Osteocyte (in vitro differentiated cells): Measurements from ENCODE around the gene STX18. TPM values are rescaled to one million over a fixed set of nuclear protein-coding genes. Genes with fewer than 3 reads are reported as not detected.

Experiments used
- DNase-seq: peaks from one replicate; pipeline ENCODE4 v3.0.0; 2021; ENCODE audit warnings: mixed read lengths; ENCODE audit not compliant: unreplicated experiment; ENCODE audit errors: extremely low spot score
- H3K27ac Mint-ChIP-seq: one replicate; pipeline ENCODE4 v1.8.0; 2021; ENCODE audit warnings: mild to moderate bottlenecking, mixed read lengths; ENCODE audit not compliant: unreplicated experiment
- H3K27me3 Mint-ChIP-seq: one replicate; pipeline ENCODE4 v1.8.0; 2021; ENCODE audit warnings: mixed read lengths; ENCODE audit not compliant: unreplicated experiment
- H3K36me3 Mint-ChIP-seq: one replicate; pipeline ENCODE4 v1.8.0; 2021; ENCODE audit warnings: mixed read lengths; ENCODE audit not compliant: unreplicated experiment
- H3K4me1 Mint-ChIP-seq: one replicate; pipeline ENCODE4 v1.8.0; 2021; ENCODE audit warnings: mixed read lengths; ENCODE audit not compliant: unreplicated experiment
- H3K4me3 Mint-ChIP-seq: one replicate; pipeline ENCODE4 v1.8.0; 2021; ENCODE audit warnings: mild to moderate bottlenecking, moderate library complexity, mixed read lengths; ENCODE audit not compliant: unreplicated experiment
- H3K9me3 Mint-ChIP-seq: one replicate; pipeline ENCODE4 v1.8.0; 2021; ENCODE audit warnings: mixed read lengths; ENCODE audit not compliant: unreplicated experiment
- CTCF ChIP-seq: fragments of 200-600 bp; sonication (generic); IDR thresholded peaks from 2 replicates; pipeline ENCODE4 v1.5.0; 2021; ENCODE audit warnings: antibody characterized with exemption, mild to moderate bottlenecking, moderate library complexity
- total RNA-seq: library from RNA; stranded (reverse); gene quantifications from 2 replicates; pipeline ENCODE4 v1.2.1, GENCODE V29; 2021

The STX18 gene
- total RNA-seq, 1 donor from 2014 or later, result 26.7 TPM

- Mint-ChIP-seq H3K4me1 (no peaks in the 10 kb centered on the region), H3K9me3 (no peaks in the 10 kb centered on the region), H3K36me3 (peaks cover 29% of the 10 kb centered on the region), H3K4me3 (no peak overlapping the region), H3K27me3 (no peaks in the 10 kb centered on the region), H3K27ac (no peak overlapping the region)
- no peak for DNase-seq
- no peak for TF ChIP-seq CTCF
These were observed 123.0 kb downstream of the STX18 start for GRCh38 chr4:4418676-4419390.

- TF ChIP-seq CTCF, result no peak
- Mint-ChIP-seq H3K27me3 (no peaks in the 10 kb centered on the region), H3K9me3 (no peaks in the 10 kb centered on the region), H3K36me3 (peaks cover 25% of the 10 kb centered on the region), H3K27ac (no peak overlapping the region), H3K4me1 (no peaks in the 10 kb centered on the region), H3K4me3 (no peak overlapping the region)
- DNase-seq, result no peak
These were observed 124.0 kb downstream of the STX18 start for GRCh38 chr4:4417886-4418285.

- no peaks in the 10 kb centered on the region for H3K9me3 Mint-ChIP-seq
- no peak for TF ChIP-seq CTCF
- DNase-seq, result no peak
These were observed 124.9 kb downstream of the STX18 start for GRCh38 chr4:4416981-4417380.

GRCh38 chr4:4415806-4416805 is 125.7 kb downstream of the STX18 start:
- H3K4me1 Mint-ChIP-seq, result no peaks in the 10 kb centered on the region
- peaks cover 17% of the 10 kb centered on the region for H3K36me3 Mint-ChIP-seq
- no peak overlapping the region for H3K4me3 Mint-ChIP-seq
- TF ChIP-seq CTCF, result no peak
- H3K27ac Mint-ChIP-seq, result no peak overlapping the region
- no peaks in the 10 kb centered on the region for H3K9me3 Mint-ChIP-seq
- no peak for DNase-seq
- no peaks in the 10 kb centered on the region for H3K27me3 Mint-ChIP-seq

More at GRCh38 chr4:4416981-4417380, 124.9 kb downstream of the STX18 start:
- Mint-ChIP-seq H3K4me3 (no peak overlapping the region), H3K27me3 (no peaks in the 10 kb centered on the region), H3K27ac (no peak overlapping the region), H3K4me1 (no peaks in the 10 kb centered on the region), H3K36me3 (peaks cover 22% of the 10 kb centered on the region)
